GM21526 (cell line): Measurements from ENCODE around the gene TIMM29.

Source experiments
- ATAC-seq: cut with Tn5 transposase; IDR thresholded peaks from one replicate; pipeline ENCODE4 v1.9.1; 2021; ENCODE audit warnings: moderate library complexity; ENCODE audit not compliant: unreplicated experiment, low FRiP score

TIMM29 gene

GRCh38 chr19:10911579-10912363 lies 16.8 kb upstream of the TIMM29 start:
- no peak for ATAC-seq

GRCh38 chr19:10912619-10913018 lies 16.0 kb upstream of the TIMM29 start:
- no peak for ATAC-seq

GRCh38 chr19:10913716-10914340 lies 14.8 kb upstream of the TIMM29 start:
- ATAC-seq, result no peak

GRCh38 chr19:10915130-10916091 lies 13.2 kb upstream of the TIMM29 start:
- no peak for ATAC-seq

GRCh38 chr19:10916602-10917001 lies 12.0 kb upstream of the TIMM29 start:
- no peak for ATAC-seq

- ATAC-seq, result no peak
These were observed 10.3 kb upstream of the TIMM29 start for GRCh38 chr19:10918359-10918758.

- no peak for ATAC-seq
These were observed 9.0 kb upstream of the TIMM29 start for GRCh38 chr19:10919352-10920287.

- ATAC-seq, result no peak
These were observed 8.3 kb upstream of the TIMM29 start for GRCh38 chr19:10920288-10920655.

- ATAC-seq, result no peak
These were observed 7.8 kb upstream of the TIMM29 start for GRCh38 chr19:10920781-10921180.

GRCh38 chr19:10921199-10921909 lies 7.3 kb upstream of the TIMM29 start:
- ATAC-seq, result no peak

GRCh38 chr19:10921910-10922637 lies 6.5 kb upstream of the TIMM29 start:
- ATAC-seq, result no peak

GRCh38 chr19:10922638-10923014 lies 6.0 kb upstream of the TIMM29 start:
- ATAC-seq, result no peak

- ATAC-seq, result no peak
These were observed 5.1 kb upstream of the TIMM29 start for GRCh38 chr19:10923260-10924112.

- ATAC-seq, result no peak
These were observed 4.0 kb upstream of the TIMM29 start for GRCh38 chr19:10924597-10924996.

GRCh38 chr19:10927730-10928562 lies 665 bp upstream of the TIMM29 start:
- no peak for ATAC-seq

GRCh38 chr19:10929402-10929794 lies 787 bp downstream of the TIMM29 start:
- ATAC-seq, result peak; percentile 11
